ENCODE results near the gene PEAK3.

DNA sequence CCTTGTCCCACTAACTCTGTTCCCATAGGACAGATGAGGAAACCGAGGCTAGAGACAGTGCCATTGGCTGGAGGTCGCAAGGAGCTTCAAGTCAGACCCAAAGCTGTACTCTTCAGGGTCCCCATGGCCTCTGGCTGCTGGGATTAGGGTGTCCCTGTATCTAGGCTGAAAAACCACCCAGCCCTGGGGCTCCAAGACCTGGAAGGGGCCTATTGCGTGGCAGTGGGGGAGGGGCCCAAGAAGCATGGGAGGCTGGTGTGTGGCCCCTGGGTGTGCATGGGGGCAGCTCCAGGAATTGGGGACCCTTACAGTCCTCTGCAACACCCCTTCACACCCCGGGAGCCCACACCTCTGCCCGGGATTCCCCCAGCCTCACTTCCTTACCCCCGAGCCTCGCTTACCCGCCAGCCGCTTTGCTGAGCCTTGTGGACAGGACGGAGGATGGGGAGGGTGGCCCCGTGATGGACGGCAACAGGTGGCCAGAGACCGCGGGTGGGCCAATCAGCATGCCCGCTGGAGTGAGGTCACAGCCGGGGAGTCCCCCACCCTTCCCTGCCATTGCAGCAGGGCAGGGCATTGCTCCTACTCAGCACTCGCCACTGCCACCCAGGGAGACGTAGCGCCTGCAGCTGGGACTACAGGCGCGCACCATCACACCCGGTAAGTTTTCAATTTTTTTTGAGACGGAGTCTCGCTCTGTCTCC, 25.8 kb downstream of the PEAK3 start, which contains the start of gene JSRP1:
- TF ChIP-seq, protein P1, sequence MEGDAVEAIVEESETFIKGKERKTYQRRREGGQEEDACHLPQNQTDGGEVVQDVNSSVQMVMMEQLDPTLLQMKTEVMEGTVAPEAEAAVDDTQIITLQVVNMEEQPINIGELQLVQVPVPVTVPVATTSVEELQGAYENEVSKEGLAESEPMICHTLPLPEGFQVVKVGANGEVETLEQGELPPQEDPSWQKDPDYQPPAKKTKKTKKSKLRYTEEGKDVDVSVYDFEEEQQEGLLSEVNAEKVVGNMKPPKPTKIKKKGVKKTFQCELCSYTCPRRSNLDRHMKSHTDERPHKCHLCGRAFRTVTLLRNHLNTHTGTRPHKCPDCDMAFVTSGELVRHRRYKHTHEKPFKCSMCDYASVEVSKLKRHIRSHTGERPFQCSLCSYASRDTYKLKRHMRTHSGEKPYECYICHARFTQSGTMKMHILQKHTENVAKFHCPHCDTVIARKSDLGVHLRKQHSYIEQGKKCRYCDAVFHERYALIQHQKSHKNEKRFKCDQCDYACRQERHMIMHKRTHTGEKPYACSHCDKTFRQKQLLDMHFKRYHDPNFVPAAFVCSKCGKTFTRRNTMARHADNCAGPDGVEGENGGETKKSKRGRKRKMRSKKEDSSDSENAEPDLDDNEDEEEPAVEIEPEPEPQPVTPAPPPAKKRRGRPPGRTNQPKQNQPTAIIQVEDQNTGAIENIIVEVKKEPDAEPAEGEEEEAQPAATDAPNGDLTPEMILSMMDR (IDR thresholded peaks at IDR 0.05; ENCODE audit: poor library complexity), result no peak
- no peak for TF ChIP-seq EZH2 (IDR thresholded peaks at IDR 0.05; ENCODE audit: borderline replicate concordance)
- no peak for TF ChIP-seq EZH2phosphoT487 (IDR thresholded peaks at IDR 0.05; ENCODE audit: low read depth, severe bottlenecking, unreplicated experiment)

Data from hepatocyte (in vitro differentiated cells).